GM21737 (cell line): Measurements from ENCODE around the gene PSME4.

Experiments
- ATAC-seq: cut with Tn5 transposase; IDR thresholded peaks from one replicate; pipeline ENCODE4 v1.9.1; 2021; ENCODE audit warnings: mild to moderate bottlenecking, moderate library complexity; ENCODE audit not compliant: unreplicated experiment

PSME4 gene

GRCh38 chr2:53970724-53971602, at the start of gene PSME4:
Gene PSME4 (minus strand): TSS chr2:53970993. CDS start chr2:53970784, 209 bp downstream.
- ATAC-seq: peak; percentile 92

- no peak for ATAC-seq
Observed at GRCh38 chr2:54015798-54016699, 45.3 kb upstream of the PSME4 start.

GRCh38 chr2:54013996-54014395, 43.2 kb upstream of the PSME4 start:
- no peak for ATAC-seq

- ATAC-seq: no peak
Observed at GRCh38 chr2:54012538-54013141, 41.8 kb upstream of the PSME4 start.

GRCh38 chr2:54009549-54009948, 38.8 kb upstream of the PSME4 start:
- ATAC-seq: no peak

GRCh38 chr2:54008439-54008838, 37.6 kb upstream of the PSME4 start:
- no peak for ATAC-seq

GRCh38 chr2:54000524-54000923, 29.7 kb upstream of the PSME4 start:
- no peak for ATAC-seq

GRCh38 chr2:54000122-54000521, 29.3 kb upstream of the PSME4 start:
- no peak for ATAC-seq

GRCh38 chr2:53998834-53999233, 28.0 kb upstream of the PSME4 start:
- no peak for ATAC-seq

- no peak for ATAC-seq
Observed at GRCh38 chr2:53994818-53995808, 24.3 kb upstream of the PSME4 start.

GRCh38 chr2:53991948-53992347, 21.2 kb upstream of the PSME4 start:
- no peak for ATAC-seq

GRCh38 chr2:53989210-53989862, 18.5 kb upstream of the PSME4 start:
- no peak for ATAC-seq

GRCh38 chr2:53987336-53987921, 16.6 kb upstream of the PSME4 start:
- no peak for ATAC-seq

- ATAC-seq: no peak
Observed at GRCh38 chr2:53985646-53986045, 14.9 kb upstream of the PSME4 start.

- peak; percentile 24 for ATAC-seq
Observed at GRCh38 chr2:53969968-53970723, 647 bp downstream of the PSME4 start.

GRCh38 chr2:53969285-53969967, 1.4 kb downstream of the PSME4 start:
- ATAC-seq: no peak

GRCh38 chr2:53964987-53965687, 5.7 kb downstream of the PSME4 start:
- ATAC-seq: no peak
